ENCODE measurements around the gene CCDC106.

The CCDC106 gene

GRCh38 chr19:55616395-55616875 lies 31.6 kb upstream of the CCDC106 start:
- Histone ChIP-seq H3K27me3 (ENCODE audit: insufficient read depth, low read length, poor library complexity) (no peaks in the 10 kb centered on the region), H3K4ac (ENCODE audit: low read depth, low read length) (no peak overlapping the region), H3K4me1 (ENCODE audit: control insufficient read depth, low read depth, low read length) (no peaks in the 10 kb centered on the region), H4K5ac (ENCODE audit: low read length) (no peak overlapping the region), H3K18ac (ENCODE audit: low read length) (no peak overlapping the region), H2AK5ac (ENCODE audit: low read length) (no peak overlapping the region), H3K56ac (ENCODE audit: low read length) (no peak overlapping the region), H3K79me1 (ENCODE audit: low read length) (no peaks in the 10 kb centered on the region), H3K27ac (ENCODE audit: low read depth, low read length) (no peak overlapping the region), H3K36me3 (ENCODE audit: control insufficient read depth, insufficient read depth, low read length) (peaks cover 4% of the 10 kb centered on the region), H3K9ac (ENCODE audit: low read length) (no peak overlapping the region), H3K4me3 (ENCODE audit: low read length) (no peak overlapping the region), H4K8ac (ENCODE audit: low read depth, low read length) (no peak overlapping the region), H2BK120ac (ENCODE audit: low read depth, low read length) (no peak overlapping the region), H2BK5ac (ENCODE audit: low read length) (no peak overlapping the region), H3K4me2 (ENCODE audit: low read length) (no peak overlapping the region), H2BK15ac (replicated peaks; ENCODE audit: low read depth) (no peak overlapping the region), H3K23ac (ENCODE audit: low read length) (no peak overlapping the region), H3K79me2 (ENCODE audit: control insufficient read depth, insufficient read depth, low read length) (no peaks in the 10 kb centered on the region)
- DNase-seq, result no peak
- no CpG with 5 or more reads among the region's 38 CpGs for WGBS (ENCODE audit: extremely low coverage, insufficient coverage, low lambda C conversion rate)

GRCh38 chr19:55617426-55617825 lies 30.6 kb upstream of the CCDC106 start:
- Histone ChIP-seq H4K5ac (ENCODE audit: low read length) (no peak overlapping the region), H3K56ac (ENCODE audit: low read length) (no peak overlapping the region)
- no CpG with 5 or more reads among the region's 8 CpGs for WGBS (ENCODE audit: extremely low coverage, insufficient coverage, low lambda C conversion rate)

GRCh38 chr19:55618426-55618825 lies 29.6 kb upstream of the CCDC106 start:
- no peak overlapping the region for H2BK5ac ChIP-seq (ENCODE audit: low read length)
- H3K4me2 ChIP-seq (ENCODE audit: low read length), result no peak overlapping the region
- H2BK15ac ChIP-seq (replicated peaks; ENCODE audit: low read depth), result no peak overlapping the region
- no peak overlapping the region for H3K56ac ChIP-seq (ENCODE audit: low read length)
- no peaks in the 10 kb centered on the region for H3K79me2 ChIP-seq (ENCODE audit: control insufficient read depth, insufficient read depth, low read length)
- no peak overlapping the region for H4K8ac ChIP-seq (ENCODE audit: low read depth, low read length)
- H3K36me3 ChIP-seq (ENCODE audit: control insufficient read depth, insufficient read depth, low read length), result peaks cover 4% of the 10 kb centered on the region
- no peak overlapping the region for H2AK5ac ChIP-seq (ENCODE audit: low read length)
- H3K27me3 ChIP-seq (ENCODE audit: insufficient read depth, low read length, poor library complexity), result no peaks in the 10 kb centered on the region
- no peaks in the 10 kb centered on the region for H3K79me1 ChIP-seq (ENCODE audit: low read length)
- no peak overlapping the region for H3K4ac ChIP-seq (ENCODE audit: low read depth, low read length)
- H3K18ac ChIP-seq (ENCODE audit: low read length), result no peak overlapping the region
- H3K23ac ChIP-seq (ENCODE audit: low read length), result no peak overlapping the region
- H3K4me3 ChIP-seq (ENCODE audit: low read length), result no peak overlapping the region
- H2BK120ac ChIP-seq (ENCODE audit: low read depth, low read length), result no peak overlapping the region
- WGBS (ENCODE audit: extremely low coverage, insufficient coverage, low lambda C conversion rate), result no CpG with 5 or more reads among the region's 7 CpGs
- no peak overlapping the region for H3K9ac ChIP-seq (ENCODE audit: low read length)
- H3K27ac ChIP-seq (ENCODE audit: low read depth, low read length), result no peak overlapping the region
- no peak overlapping the region for H4K5ac ChIP-seq (ENCODE audit: low read length)
- no peak for DNase-seq
- H3K4me1 ChIP-seq (ENCODE audit: control insufficient read depth, low read depth, low read length), result no peaks in the 10 kb centered on the region

More at GRCh38 chr19:55617426-55617825, 30.6 kb upstream of the CCDC106 start:
- Histone ChIP-seq H3K79me1 (ENCODE audit: low read length) (no peaks in the 10 kb centered on the region), H2BK5ac (ENCODE audit: low read length) (no peak overlapping the region), H3K9ac (ENCODE audit: low read length) (no peak overlapping the region), H3K27me3 (ENCODE audit: insufficient read depth, low read length, poor library complexity) (no peaks in the 10 kb centered on the region), H2BK15ac (replicated peaks; ENCODE audit: low read depth) (no peak overlapping the region), H3K23ac (ENCODE audit: low read length) (no peak overlapping the region), H3K4ac (ENCODE audit: low read depth, low read length) (no peak overlapping the region), H2BK120ac (ENCODE audit: low read depth, low read length) (no peak overlapping the region), H3K27ac (ENCODE audit: low read depth, low read length) (no peak overlapping the region), H3K4me1 (ENCODE audit: control insufficient read depth, low read depth, low read length) (no peaks in the 10 kb centered on the region), H2AK5ac (ENCODE audit: low read length) (no peak overlapping the region), H3K4me2 (ENCODE audit: low read length) (no peak overlapping the region), H3K18ac (ENCODE audit: low read length) (no peak overlapping the region), H3K36me3 (ENCODE audit: control insufficient read depth, insufficient read depth, low read length) (peaks cover 4% of the 10 kb centered on the region), H4K8ac (ENCODE audit: low read depth, low read length) (no peak overlapping the region), H3K79me2 (ENCODE audit: control insufficient read depth, insufficient read depth, low read length) (no peaks in the 10 kb centered on the region), H3K4me3 (ENCODE audit: low read length) (no peak overlapping the region)
- DNase-seq, result no peak

- Histone ChIP-seq H3K79me2 (ENCODE audit: control insufficient read depth, insufficient read depth, low read length) (no peaks in the 10 kb centered on the region), H3K27ac (ENCODE audit: low read depth, low read length) (no peak overlapping the region), H2BK15ac (replicated peaks; ENCODE audit: low read depth) (no peak overlapping the region), H3K4ac (ENCODE audit: low read depth, low read length) (no peak overlapping the region), H2BK5ac (ENCODE audit: low read length) (no peak overlapping the region), H3K9ac (ENCODE audit: low read length) (no peak overlapping the region), H3K56ac (ENCODE audit: low read length) (no peak overlapping the region), H2BK120ac (ENCODE audit: low read depth, low read length) (no peak overlapping the region), H3K36me3 (ENCODE audit: control insufficient read depth, insufficient read depth, low read length) (peaks cover 4% of the 10 kb centered on the region), H3K4me3 (ENCODE audit: low read length) (no peak overlapping the region), H3K4me2 (ENCODE audit: low read length) (no peak overlapping the region), H3K79me1 (ENCODE audit: low read length) (peaks cover 3% of the 10 kb centered on the region), H4K8ac (ENCODE audit: low read depth, low read length) (no peak overlapping the region), H2AK5ac (ENCODE audit: low read length) (no peak overlapping the region), H3K23ac (ENCODE audit: low read length) (no peak overlapping the region), H3K4me1 (ENCODE audit: control insufficient read depth, low read depth, low read length) (no peaks in the 10 kb centered on the region), H3K18ac (ENCODE audit: low read length) (no peak overlapping the region), H4K5ac (ENCODE audit: low read length) (no peak overlapping the region), H3K27me3 (ENCODE audit: insufficient read depth, low read length, poor library complexity) (no peaks in the 10 kb centered on the region)
- no CpG with 5 or more reads among the region's 3 CpGs for WGBS (ENCODE audit: extremely low coverage, insufficient coverage, low lambda C conversion rate)
- DNase-seq, result no peak
These were observed 28.7 kb upstream of the CCDC106 start for GRCh38 chr19:55619286-55619685.

GRCh38 chr19:55620410-55621204 lies 27.4 kb upstream of the CCDC106 start:
- peaks cover 2% of the 10 kb centered on the region for H3K36me3 ChIP-seq (ENCODE audit: control insufficient read depth, insufficient read depth, low read length)
- no peak overlapping the region for H3K9ac ChIP-seq (ENCODE audit: low read length)
- H3K4me2 ChIP-seq (ENCODE audit: low read length), result no peak overlapping the region
- no peak overlapping the region for H3K4ac ChIP-seq (ENCODE audit: low read depth, low read length)
- no peaks in the 10 kb centered on the region for H3K4me1 ChIP-seq (ENCODE audit: control insufficient read depth, low read depth, low read length)
- no peak overlapping the region for H3K23ac ChIP-seq (ENCODE audit: low read length)
- no peak overlapping the region for H3K27ac ChIP-seq (ENCODE audit: low read depth, low read length)
- peaks cover 3% of the 10 kb centered on the region for H3K79me1 ChIP-seq (ENCODE audit: low read length)
- no peak overlapping the region for H2BK5ac ChIP-seq (ENCODE audit: low read length)
- no peak overlapping the region for H4K5ac ChIP-seq (ENCODE audit: low read length)
- H2AK5ac ChIP-seq (ENCODE audit: low read length), result no peak overlapping the region
- H2BK15ac ChIP-seq (replicated peaks; ENCODE audit: low read depth), result no peak overlapping the region
- WGBS (ENCODE audit: extremely low coverage, insufficient coverage, low lambda C conversion rate), result no CpG with 5 or more reads among the region's 12 CpGs
- no peaks in the 10 kb centered on the region for H3K79me2 ChIP-seq (ENCODE audit: control insufficient read depth, insufficient read depth, low read length)
- H3K56ac ChIP-seq (ENCODE audit: low read length), result no peak overlapping the region
- no peaks in the 10 kb centered on the region for H3K27me3 ChIP-seq (ENCODE audit: insufficient read depth, low read length, poor library complexity)
- DNase-seq, result no peak
- no peak overlapping the region for H3K4me3 ChIP-seq (ENCODE audit: low read length)
- no peak overlapping the region for H3K18ac ChIP-seq (ENCODE audit: low read length)
- H4K8ac ChIP-seq (ENCODE audit: low read depth, low read length), result no peak overlapping the region
- H2BK120ac ChIP-seq (ENCODE audit: low read depth, low read length), result no peak overlapping the region

All from mesendoderm (in vitro differentiated cells).